ENCODE measurements around the gene PLS3. TPM values are rescaled to one million over a fixed set of nuclear protein-coding genes. Genes with fewer than 3 reads are reported as not detected.
"Not testable (repeated sequence)": the region's sequence is repeated elsewhere in the genome, so short reads cannot be mapped to it uniquely, and the experiment has no call there.

Gene PLS3
- total RNA-seq, 2 donors from 2014 or later: 15.7 to 21.2 TPM

DNA sequence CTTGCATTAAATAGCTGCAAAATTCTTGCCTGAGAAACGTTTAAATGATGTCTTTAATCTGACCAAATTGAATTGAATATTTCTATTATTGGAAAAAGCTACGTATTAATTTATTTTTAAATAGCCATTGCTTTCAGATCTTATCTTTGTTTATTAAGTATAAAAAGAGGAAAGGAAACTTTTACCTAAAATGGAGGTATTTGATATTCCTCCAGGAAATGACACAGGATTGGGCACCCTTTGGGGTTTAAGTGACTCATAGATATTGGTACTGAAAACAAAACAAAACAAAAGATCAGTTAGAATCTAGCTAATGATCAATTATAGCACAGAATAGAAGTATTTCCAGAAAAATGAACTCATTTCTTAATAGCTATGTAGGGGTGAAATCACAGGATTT, 34.1 kb downstream of the PLS3 start:
- intact Hi-C loops (cut with DNase I, micrococcal nuclease): no loop called here
- ATAC-seq: no peak

DNA sequence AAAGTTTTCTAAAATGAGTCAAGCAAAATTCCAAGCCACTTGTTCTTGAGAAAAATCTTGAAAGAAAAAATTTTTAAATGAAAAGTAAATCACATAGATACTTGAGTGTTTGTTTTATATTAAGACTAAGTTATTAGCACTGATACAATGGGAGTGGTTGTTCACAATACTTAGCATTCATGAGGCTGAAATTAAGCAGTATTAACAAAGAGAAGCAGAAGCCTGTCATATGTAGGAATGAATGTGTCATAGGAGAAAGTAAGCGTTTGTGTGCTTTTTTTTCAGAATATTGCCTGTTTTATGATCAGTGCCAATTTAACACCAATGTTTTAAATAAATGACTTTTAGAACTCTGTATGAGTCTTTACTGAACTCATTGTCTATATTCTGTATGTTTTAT, 37.6 kb downstream of the PLS3 start:
- no peak for ATAC-seq
- no peak for DNase-seq
- intact Hi-C loops (cut with DNase I, micrococcal nuclease): no loop called here

More for the DNA sequence above, 34.1 kb downstream of the PLS3 start:
- no peak for DNase-seq

DNA sequence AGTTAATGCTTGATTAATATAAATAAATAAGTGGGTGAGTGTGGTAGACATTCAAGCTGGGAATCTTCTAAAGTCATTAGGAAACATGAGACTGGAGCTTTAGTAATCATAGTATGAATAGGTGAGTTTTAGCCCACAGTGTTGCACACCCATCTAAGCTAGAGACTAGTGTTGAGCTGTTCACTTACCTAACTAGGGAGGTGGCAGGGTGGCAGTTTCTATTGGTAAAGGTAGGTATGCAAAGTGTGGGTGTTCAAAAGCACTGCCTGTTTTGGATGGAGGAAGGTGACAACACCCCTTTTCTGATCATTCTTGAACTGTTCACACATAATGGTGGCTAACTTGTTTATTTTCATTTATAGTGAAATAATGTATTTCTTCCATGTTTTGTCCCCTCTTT, 41.3 kb downstream of the PLS3 start:
- DNase-seq: no peak
- ATAC-seq: no peak
- intact Hi-C loops (cut with DNase I, micrococcal nuclease): no loop called here

DNA sequence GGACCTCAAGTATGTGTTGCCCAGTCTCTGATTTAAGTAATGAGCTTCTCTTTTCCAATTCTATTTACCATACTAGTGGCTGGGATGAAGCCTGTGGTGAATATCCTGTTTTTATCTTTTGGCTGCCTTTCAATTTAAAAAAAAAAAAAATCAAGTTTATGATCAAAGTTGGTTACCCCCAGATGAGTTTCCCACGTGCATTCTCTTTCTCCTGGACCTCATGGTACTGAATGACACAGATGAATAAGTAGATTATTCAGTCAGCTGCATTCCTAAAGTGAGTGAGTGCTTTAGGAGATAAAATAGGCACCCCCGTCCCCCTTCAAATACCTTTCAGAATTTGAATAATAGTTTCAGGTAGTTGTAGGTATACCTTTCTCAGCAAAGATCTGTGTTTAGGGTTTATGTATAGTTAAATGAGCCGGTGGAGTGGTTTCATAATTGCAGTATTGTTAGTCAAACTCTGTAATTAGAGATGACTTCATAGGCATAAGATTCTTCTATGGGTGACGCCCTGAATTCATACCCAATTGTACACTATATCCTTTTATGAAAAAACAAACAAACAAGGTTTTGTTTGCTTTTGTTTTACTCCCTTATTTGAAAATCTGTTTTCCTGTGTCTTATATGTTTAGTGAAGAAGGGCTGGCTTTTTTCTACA, 41.9 kb downstream of the PLS3 start:
- ATAC-seq (peak; percentile 76), DNase-seq (no peak)
- intact Hi-C loops (cut with DNase I, micrococcal nuclease): no loop called here

GRCh38 chrX:115603534-115604074, 42.6 kb downstream of the PLS3 start:
- ATAC-seq (no peak), DNase-seq (no peak)
- intact Hi-C loops (cut with DNase I, micrococcal nuclease): no loop called here

DNA sequence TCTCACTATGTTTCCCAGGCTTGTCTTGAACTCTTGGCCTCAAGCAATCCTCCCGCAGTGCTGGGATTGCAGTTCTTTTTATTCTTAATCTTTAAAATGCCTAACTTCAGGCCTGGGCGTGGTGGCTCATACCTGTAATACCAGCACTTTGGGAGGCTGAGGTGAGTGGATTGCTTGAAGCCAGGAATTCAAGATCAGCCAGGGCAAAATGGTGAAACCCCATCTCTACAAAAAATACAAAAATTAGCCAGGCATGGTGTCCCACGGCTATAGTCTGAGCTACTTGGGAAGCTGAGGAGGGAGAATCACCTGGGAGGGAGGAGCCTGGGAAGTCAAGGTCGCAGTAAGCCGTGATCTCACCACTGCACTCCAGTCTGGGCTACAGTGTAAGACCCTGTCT, 45.9 kb downstream of the PLS3 start:
- intact Hi-C loops (cut with DNase I, micrococcal nuclease): no loop called here
- DNase-seq: no peak
- ATAC-seq: no peak

DNA sequence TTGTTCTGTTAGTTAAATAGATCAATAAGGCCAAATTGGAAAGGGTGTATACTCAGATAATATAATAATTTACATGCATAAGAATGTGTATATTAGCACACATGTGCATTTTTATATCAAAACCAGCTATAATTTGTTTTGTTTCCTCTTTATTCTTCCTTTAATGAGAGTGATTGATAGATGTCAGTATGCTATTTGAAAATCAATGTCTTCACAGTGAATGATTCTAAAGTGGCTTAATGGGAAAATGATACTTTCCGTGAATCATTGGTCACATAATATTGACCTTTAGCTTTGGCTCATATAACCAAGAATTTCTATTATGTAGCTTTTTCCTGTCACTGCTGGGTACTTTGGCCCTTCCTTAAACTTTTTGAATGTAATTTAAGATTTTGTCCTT, 48.6 kb downstream of the PLS3 start:
- intact Hi-C loops (cut with DNase I, micrococcal nuclease): no loop called here
- ATAC-seq: no peak
- DNase-seq: no peak

DNA sequence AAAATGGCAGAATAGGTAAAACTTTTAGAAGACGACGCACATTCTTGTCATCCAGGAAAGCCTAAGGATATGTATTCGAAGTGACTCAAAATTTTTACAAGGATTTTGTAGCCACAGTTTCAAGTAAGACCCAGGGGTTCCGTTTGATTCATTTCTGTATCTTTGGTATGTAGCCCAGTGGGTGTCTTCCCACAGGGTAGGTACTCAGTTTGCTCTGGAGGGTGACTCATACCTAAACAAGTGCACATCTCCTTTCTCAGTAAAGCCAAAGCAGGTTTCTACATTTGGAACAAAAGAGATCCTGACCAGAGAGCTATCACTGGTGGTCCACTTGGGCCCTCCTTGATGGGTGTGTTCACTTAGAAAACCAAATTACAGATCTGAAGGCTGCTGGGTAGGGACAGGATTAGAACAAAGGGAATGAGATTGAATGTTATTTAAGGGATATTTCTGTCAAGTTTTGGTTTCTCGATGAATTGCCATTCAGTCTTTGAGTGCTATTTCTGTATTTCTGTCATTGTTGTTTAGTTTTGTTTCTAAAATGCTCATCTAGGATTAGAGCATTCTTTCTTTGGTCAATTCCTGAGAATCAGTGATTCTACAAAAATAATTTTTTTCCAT, 56.1 kb downstream of the PLS3 start:
- DNase-seq (no peak), ATAC-seq (no peak)
- intact Hi-C loops (cut with DNase I, micrococcal nuclease): no loop called here

GRCh38 chrX:115622534-115622933, 61.6 kb downstream of the PLS3 start:
- no peak for ATAC-seq
- intact Hi-C loops (cut with DNase I, micrococcal nuclease): no loop called here
- no peak for DNase-seq

GRCh38 chrX:115624916-115625315, 63.9 kb downstream of the PLS3 start:
- ATAC-seq (no peak), DNase-seq (no peak)
- intact Hi-C loops (cut with DNase I, micrococcal nuclease): no loop called here

- ATAC-seq (no peak), DNase-seq (no peak)
- intact Hi-C loops (cut with DNase I, micrococcal nuclease): no loop called here
These were observed 64.8 kb downstream of the PLS3 start for GRCh38 chrX:115625572-115626301.

- DNase-seq (no peak), ATAC-seq (no peak)
- intact Hi-C loops (cut with DNase I, micrococcal nuclease): no loop called here
These were observed 69.2 kb downstream of the PLS3 start for GRCh38 chrX:115630204-115630603.

DNA sequence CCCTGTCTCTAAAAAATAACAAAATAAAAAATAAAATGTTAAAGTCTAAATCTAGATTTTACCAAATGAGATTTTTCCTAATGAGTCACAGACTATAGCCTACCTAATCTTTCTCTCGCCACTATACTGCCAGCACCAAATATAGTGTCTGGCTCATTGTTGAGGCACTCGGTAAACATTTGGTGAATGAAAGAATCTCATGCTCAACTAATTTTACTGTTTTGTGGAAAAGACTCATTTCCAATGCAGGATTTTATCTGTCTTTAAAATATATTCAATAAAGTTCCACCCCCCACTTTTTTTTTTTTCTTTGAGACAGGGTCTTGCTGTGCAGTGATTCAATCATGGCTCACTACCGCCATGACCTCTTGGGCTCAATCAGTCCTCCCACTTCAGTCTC, 71.5 kb downstream of the PLS3 start:
- intact Hi-C loops (cut with DNase I, micrococcal nuclease): no loop called here
- DNase-seq: no peak
- no peak for ATAC-seq

GRCh38 chrX:115633397-115633796, 72.4 kb downstream of the PLS3 start:
- DNase-seq; ATAC-seq; intact Hi-C loops (cut with DNase I, micrococcal nuclease): not testable (repeated sequence)

DNA sequence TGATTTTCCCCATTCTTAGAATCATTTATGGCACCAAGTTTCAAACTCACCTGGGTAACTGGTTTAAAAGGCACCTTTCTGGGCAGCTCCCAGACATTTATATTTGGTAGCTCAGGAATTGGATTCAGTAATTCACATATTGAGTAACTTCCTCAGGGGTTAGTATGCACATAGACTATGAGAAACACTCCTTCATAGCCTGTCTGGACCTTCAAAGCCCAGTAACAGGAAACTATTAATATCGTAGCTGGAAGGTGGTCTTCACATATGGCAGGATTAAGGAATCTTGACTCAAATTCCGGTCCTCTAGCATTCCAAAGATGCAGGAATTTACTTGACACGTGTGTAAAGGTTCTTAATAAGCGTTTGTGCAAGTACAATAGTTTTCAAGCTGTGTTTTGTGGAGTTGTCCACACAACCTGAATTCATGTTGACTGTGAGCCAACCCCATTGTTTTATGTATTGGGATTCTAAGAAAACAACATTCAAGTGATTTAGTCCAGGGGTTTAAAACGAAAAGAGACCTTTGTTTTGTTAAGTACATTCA, 78.4 kb downstream of the PLS3 start:
- DNase-seq (no peak), ATAC-seq (no peak)
- intact Hi-C loops (cut with DNase I, micrococcal nuclease): no loop called here

- ATAC-seq (no peak), DNase-seq (no peak)
- intact Hi-C loops (cut with DNase I, micrococcal nuclease): loop anchor here in 1 of 2 donors (2.0 kb wide), 1 partner anchor 316 kb away; no protein-coding TSS in a partner anchor
These were observed 81.3 kb downstream of the PLS3 start for GRCh38 chrX:115642311-115642710.

GRCh38 chrX:115642895-115643530, 82.0 kb downstream of the PLS3 start:
- ATAC-seq: peak; percentile 28
- peak in 1 of 2 donors; percentile 16 for DNase-seq
- intact Hi-C loops (cut with DNase I, micrococcal nuclease): loop anchor here in 1 of 2 donors (2.0 kb wide), 1 partner anchor 316 kb away; no protein-coding TSS in a partner anchor

- intact Hi-C loops (cut with DNase I, micrococcal nuclease); ATAC-seq; DNase-seq: not testable (repeated sequence)
These were observed 83.4 kb downstream of the PLS3 start for GRCh38 chrX:115644397-115644796.

- intact Hi-C loops (cut with DNase I, micrococcal nuclease): no loop called here
- no peak for ATAC-seq
These were observed 88.6 kb downstream of the PLS3 start for GRCh38 chrX:115649461-115650063.

More at GRCh38 chrX:115649461-115650063, 88.6 kb downstream of the PLS3 start:
- DNase-seq: no peak

All from left colon (tissue), 2 donors.